Esophagus squamous epithelium (tissue), 4 donors: ENCODE results near the gene PLCD1.

Experiments used
- CTCF ChIP-seq, 6 experiments: fragments of 450-650 bp in 4 of 6; fragments of 200-600 bp in 2 of 6; sonication (generic) in 2 of 6; IDR thresholded peaks; one replicate each; pipeline ENCODE4 v1.5.1; 2016 to 2019; ENCODE audit warnings: antibody characterized with exemption in 6 of 6, mild to moderate bottlenecking in 4 of 6, moderate library complexity in 4 of 6
- POLR2A ChIP-seq, 4 donors: fragments of 450-650 bp; IDR thresholded peaks; one replicate each; pipeline ENCODE4 v1.6.1; 2017; ENCODE audit warnings: antibody characterized with exemption in 4 of 4, mild to moderate bottlenecking in 4 of 4, moderate library complexity in 3 of 4

- TF ChIP-seq POLR2A (IDR thresholded peaks at IDR 0.05) (no peak), CTCF (IDR thresholded peaks at IDR 0.05) (no peak)
These were observed 36.0 kb downstream of the PLCD1 start for GRCh38 chr3:37993460-37993819.
